Progenitor cell of endocrine pancreas (in vitro differentiated cells): ENCODE results near the gene FAM3B. TPM values are rescaled to one million over a fixed set of nuclear protein-coding genes. Genes with fewer than 3 reads are reported as not detected.

ENCODE experiments used
- DNase-seq: peaks from one replicate; pipeline ENCODE4 v3.0.0; 2021; ENCODE audit warnings: low spot score; ENCODE audit not compliant: unreplicated experiment
- H3K27ac Mint-ChIP-seq: 2 replicates; pipeline ENCODE4 v1.8.0; 2021; ENCODE audit warnings: mild to moderate bottlenecking, moderate library complexity, mixed read lengths
- H3K27me3 Mint-ChIP-seq: 2 replicates; pipeline ENCODE4 v1.8.0; 2021; ENCODE audit warnings: mixed read lengths
- H3K36me3 Mint-ChIP-seq: 2 replicates; pipeline ENCODE4 v1.8.0; 2022; ENCODE audit warnings: mixed read lengths; ENCODE audit not compliant: insufficient read depth
- H3K4me1 Mint-ChIP-seq: 2 replicates; pipeline ENCODE4 v1.8.0; 2021; ENCODE audit warnings: low read depth, mixed read lengths
- H3K4me3 Mint-ChIP-seq: 2 replicates; pipeline ENCODE4 v1.8.0; 2021; ENCODE audit warnings: low read depth, mild to moderate bottlenecking, moderate library complexity, mixed read lengths
- H3K9me3 Mint-ChIP-seq: 2 replicates; pipeline ENCODE4 v1.8.0; 2021; ENCODE audit warnings: low read depth, mixed read lengths
- total RNA-seq: library from RNA; stranded (reverse); gene quantifications from 2 replicates; pipeline ENCODE4 v1.2.1, GENCODE V29; 2021
- TF ChIP-seq, protein P1 (sequence below): fragments of 200-600 bp; sonication (generic); IDR thresholded peaks from one replicate; pipeline ENCODE4 v1.5.0; 2021; ENCODE audit warnings: antibody characterized with exemption, mild to moderate bottlenecking; ENCODE audit not compliant: unreplicated experiment

FAM3B gene
- total RNA-seq, 1 donor from 2014 or later = 8.2 TPM

DNA sequence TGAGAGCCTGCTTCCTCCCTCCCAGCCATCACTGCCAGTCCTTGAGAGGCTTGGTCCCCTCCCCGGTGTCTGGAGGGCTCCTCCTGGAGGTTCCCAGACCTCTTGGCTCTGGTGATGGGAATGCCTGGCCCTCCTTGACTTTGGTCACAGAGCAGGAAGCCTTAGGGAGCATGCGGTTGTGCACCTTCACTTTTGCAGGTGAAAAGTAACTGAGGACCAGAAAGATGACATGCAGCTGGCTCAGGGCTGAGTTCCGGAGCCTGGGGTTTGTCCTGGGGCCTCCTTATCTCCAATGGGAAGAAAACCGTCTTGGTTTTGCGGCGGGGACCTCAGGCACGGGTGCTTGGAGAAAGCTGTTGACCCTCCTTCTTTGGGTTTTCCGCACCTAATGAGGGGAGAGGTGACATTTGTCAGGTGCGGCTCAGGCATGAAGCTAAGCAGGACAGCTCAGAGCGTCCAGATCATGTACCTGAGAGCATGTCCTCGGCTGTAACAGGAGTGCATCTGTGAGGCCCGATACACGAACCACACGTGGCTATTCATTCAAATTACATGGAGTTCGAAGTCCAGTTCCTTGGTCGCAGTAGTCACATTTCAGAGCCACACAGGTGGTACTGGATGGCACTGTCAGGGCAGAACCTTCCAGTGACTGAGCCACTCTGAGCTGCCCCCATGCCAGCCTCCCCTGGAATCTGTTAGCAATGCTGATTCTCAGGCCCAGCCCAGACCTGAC lies 44.6 kb downstream of the FAM3B start:
- Mint-ChIP-seq H3K4me1 (no peaks in the 10 kb centered on the region), H3K27ac (no peak overlapping the region), H3K9me3 (no peaks in the 10 kb centered on the region), H3K27me3 (peaks cover 8% of the 10 kb centered on the region), H3K4me3 (no peak overlapping the region), H3K36me3 (no peaks in the 10 kb centered on the region)
- TF ChIP-seq, protein P1, sequence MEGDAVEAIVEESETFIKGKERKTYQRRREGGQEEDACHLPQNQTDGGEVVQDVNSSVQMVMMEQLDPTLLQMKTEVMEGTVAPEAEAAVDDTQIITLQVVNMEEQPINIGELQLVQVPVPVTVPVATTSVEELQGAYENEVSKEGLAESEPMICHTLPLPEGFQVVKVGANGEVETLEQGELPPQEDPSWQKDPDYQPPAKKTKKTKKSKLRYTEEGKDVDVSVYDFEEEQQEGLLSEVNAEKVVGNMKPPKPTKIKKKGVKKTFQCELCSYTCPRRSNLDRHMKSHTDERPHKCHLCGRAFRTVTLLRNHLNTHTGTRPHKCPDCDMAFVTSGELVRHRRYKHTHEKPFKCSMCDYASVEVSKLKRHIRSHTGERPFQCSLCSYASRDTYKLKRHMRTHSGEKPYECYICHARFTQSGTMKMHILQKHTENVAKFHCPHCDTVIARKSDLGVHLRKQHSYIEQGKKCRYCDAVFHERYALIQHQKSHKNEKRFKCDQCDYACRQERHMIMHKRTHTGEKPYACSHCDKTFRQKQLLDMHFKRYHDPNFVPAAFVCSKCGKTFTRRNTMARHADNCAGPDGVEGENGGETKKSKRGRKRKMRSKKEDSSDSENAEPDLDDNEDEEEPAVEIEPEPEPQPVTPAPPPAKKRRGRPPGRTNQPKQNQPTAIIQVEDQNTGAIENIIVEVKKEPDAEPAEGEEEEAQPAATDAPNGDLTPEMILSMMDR = no peak
- no peak for DNase-seq

DNA sequence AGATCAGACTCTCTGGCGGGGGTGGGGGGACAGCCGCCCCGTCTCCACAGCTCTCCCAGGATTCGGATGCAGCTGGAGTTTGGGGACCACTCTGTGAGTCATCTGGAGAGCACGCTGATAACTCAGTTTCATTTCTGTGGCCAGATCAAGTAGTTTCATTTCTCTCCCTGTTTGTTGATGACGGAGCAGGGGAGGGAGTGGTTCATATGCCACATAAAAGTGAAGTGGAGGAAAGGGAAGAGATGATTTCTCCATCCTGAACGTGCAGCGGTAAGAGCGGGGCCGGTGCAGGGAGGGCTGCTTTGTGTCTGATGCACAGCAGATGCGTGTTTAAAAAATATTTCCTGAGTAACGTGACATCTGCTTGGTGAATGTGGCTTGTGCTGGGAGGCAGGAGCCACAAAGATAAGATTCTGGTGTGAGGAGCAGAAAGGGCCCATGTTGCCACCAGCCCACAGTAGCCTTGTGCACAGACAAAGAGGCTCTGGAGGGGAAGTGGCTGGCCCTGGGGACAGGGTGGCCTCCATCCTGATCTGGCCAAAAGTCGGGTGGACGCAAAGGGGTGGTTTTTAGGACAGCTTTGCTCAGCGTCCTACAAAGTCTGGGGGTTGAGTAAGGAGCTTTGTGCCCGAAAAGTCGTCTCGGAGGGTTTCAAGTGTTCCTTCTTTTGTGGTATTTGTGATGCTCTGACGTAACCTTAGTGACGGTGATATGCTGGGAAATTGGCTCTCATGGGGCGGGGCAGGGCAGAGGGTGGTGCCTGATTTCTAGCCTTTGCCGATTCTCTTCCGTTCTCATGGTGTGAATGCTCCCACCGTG lies 45.4 kb downstream of the FAM3B start, which contains the start of gene MX2:
MX2 (plus strand) TSS at position 242 of the 819 bp plus-strand sequence. CDS start 14,880 bp downstream, outside the sequence.
- Mint-ChIP-seq H3K4me3 (no peak within 1 kb of the TSS), H3K27me3 (peaks cover 8% of the 10 kb centered on the region), H3K4me1 (peaks cover 3% of the 10 kb centered on the region), H3K27ac (no peak within 1 kb of the TSS), H3K36me3 (no peaks in the 10 kb centered on the region), H3K9me3 (no peaks in the 10 kb centered on the region)
- DNase-seq = no peak
- TF ChIP-seq, protein P1 = no peak

DNA sequence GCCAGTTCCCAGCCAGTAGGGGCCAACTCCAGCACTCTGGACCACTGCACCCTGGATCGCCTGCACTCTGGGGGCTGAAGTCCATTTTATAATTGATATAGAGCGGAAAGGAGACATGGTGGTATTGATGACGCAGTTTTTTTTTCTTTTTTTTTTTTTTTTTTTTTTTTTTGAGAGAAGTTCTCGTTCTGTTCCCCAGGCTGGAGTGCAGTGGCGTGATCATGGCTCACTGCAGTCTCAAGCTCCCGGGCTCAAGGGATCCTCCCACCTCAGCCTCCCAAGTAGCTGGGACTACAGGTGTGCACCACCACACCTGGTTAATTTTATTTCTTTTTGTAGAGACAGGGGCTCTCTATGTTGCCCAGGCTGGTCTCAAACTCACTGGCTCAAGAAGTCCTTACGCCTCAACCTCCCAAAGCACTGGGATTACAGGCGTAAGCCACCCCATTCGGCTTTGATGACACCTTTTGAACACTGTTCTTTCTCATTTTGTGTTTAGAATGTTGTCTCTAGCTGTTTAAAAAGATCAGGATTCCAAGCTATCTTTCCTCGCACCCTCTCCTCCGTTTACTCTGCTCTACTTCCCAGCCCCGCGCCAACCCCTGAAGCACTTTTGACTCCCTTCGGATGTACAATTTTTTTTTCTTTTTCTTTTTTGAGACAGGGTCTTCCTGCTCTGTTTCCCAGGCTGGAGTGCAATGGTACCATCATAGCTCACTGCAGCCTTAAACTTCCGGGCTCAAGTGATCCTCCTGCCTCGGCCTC lies 46.2 kb downstream of the FAM3B start:
- no peaks in the 10 kb centered on the region for H3K36me3 Mint-ChIP-seq
- H3K4me3 Mint-ChIP-seq = no peak overlapping the region
- TF ChIP-seq, protein P1 = no peak
- DNase-seq = no peak
- H3K27ac Mint-ChIP-seq = no peak overlapping the region
- no peaks in the 10 kb centered on the region for H3K9me3 Mint-ChIP-seq
- H3K4me1 Mint-ChIP-seq = peaks cover 3% of the 10 kb centered on the region
- H3K27me3 Mint-ChIP-seq = peaks cover 11% of the 10 kb centered on the region

DNA sequence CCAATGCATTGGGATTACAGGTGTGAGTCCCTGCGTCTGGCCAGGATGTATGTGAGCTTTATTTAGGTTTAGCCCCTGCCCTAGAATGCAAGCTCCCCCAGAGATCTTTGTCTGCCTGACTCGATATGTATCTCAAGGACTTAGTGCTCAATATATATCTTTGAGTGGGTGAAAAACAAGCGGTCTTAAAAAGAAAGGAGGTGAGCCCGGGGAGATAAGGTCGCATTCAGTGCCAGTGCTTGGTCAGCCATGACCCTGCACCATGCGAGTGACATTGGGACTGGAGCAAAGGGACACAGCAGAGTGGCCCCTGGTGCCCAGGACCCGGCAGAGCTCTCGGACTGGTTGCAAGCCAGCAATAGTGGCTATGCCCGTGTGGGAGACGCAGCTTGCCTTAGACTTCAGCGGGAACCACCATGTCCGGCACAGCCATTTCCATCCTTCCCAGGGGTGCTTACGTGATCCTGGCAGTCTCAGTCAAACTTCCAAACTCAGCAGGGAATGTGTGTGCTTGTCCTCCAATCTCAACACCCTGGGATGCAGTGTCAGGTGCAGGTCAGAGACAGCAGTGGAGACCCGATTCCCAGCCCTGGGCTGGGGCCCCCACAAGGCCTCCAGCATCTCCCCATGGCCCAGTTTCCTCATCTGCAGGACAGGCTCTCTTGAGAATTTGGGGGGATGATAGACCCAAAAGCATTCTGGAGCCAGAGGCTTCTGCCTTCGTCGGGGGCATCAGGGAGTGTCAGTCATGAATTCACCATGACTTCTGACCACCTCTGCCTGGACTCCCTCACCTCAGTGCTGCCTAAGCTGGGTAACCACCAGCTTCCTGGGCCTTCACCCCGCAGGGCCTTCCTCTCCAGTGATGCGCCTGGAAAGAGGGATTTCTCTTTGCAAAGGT lies 47.0 kb downstream of the FAM3B start:
- Mint-ChIP-seq H3K27me3 (peaks cover 19% of the 10 kb centered on the region), H3K27ac (no peak overlapping the region), H3K4me1 (peaks cover 3% of the 10 kb centered on the region), H3K4me3 (no peak overlapping the region), H3K9me3 (no peaks in the 10 kb centered on the region), H3K36me3 (no peaks in the 10 kb centered on the region)
- TF ChIP-seq, protein P1 = no peak
- DNase-seq = no peak
